GM19468 (cell line): Measurements from ENCODE around the gene SMIM20.

Experiments used
- ATAC-seq: cut with Tn5 transposase; IDR thresholded peaks from one replicate; pipeline ENCODE4 v1.9.1; 2021; ENCODE audit warnings: mild to moderate bottlenecking, moderate library complexity, moderate number of reproducible peaks; ENCODE audit not compliant: unreplicated experiment; ENCODE audit errors: extremely low read depth

The SMIM20 gene

DNA sequence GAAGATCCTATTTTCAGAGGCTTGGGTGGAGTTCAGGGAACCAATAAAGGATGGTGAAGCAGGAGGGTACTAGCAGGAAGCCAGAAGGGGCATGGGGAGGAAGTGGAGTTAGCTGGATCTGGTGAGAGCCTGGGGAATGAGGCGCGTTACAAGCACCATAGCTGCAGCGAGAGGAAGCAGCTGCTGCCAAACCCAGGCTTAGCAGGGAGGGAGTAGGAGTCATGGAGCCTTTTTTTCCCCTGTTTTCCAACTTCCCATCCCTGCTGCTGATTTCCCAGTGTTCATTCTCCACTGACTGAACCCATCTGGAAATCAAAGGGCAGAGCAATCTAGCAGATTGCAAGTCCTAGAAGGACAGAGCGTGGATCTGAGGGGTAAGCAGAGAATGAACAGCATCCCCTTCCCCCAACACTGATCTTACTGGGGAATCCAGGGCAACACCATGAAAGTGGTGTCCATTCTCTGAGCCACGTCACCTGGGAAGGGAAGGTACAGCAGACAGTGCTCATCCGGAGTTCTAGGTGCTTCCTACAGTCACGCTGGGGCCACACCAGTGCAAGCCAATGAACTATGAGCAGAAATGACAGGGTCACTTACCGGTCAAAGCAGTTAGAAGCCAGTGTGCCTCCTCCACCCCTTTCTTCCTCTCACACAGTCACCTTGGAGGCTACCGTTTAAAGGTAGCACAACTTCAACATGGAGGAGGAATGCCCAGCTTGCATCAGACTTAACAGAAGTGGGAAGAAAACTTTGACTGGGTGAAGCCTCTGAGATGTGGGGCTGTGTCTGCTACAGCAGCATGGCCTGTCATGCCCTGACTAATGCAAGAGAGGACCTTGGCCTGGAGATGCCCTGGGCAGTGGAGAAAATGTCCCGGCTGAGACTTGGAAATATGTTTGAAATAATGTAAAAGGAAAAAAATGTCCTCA, 36.7 kb downstream of the SMIM20 start:
- no peak for ATAC-seq

DNA sequence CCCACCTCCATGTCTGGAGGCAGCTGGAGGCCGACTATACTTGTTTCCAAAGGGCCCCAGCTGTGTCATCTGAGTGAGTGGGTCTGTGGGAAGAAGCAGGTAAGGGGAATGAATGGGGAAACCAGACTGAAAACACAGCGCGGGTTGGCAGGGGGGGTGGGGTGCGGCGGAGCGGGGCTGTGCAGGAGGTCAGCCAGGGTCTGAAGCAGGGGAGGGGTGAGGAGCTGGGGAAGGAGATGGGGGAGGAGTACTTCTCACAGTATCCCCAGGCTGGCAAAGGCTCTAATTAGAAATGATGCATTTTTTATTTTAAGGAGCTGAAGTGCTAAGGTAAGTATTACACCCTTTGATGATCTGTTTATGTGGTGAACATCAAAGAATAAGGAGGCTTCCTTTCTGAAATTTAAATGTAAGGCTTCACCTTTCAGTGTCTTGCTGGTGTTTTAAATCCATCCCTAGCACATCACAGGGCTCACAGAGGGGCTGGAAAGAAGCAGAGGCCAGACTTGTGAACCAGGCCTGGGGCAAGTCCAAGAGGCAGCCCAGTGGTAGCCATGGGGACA, 37.5 kb downstream of the SMIM20 start:
- ATAC-seq: no peak

DNA sequence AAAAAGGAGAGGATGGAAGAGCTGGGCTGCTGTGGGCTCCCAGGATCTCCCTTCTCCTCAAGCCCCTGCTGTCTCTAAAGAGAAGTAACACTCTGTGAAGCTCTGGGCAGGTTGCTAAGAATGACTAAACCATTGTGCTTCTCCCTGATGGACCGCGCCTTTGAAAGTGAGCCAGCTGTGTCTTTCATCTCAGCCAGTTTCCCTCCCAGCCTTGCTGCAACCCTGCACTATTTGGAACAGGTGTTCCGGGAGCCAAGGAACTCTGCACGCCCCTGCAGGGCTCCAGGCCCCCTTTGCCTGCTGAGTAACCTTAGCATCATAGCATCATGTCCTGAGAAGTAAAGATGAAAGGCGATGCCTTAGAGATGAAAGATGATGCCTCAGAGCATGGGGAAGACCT, 39.7 kb downstream of the SMIM20 start:
- ATAC-seq: no peak

DNA sequence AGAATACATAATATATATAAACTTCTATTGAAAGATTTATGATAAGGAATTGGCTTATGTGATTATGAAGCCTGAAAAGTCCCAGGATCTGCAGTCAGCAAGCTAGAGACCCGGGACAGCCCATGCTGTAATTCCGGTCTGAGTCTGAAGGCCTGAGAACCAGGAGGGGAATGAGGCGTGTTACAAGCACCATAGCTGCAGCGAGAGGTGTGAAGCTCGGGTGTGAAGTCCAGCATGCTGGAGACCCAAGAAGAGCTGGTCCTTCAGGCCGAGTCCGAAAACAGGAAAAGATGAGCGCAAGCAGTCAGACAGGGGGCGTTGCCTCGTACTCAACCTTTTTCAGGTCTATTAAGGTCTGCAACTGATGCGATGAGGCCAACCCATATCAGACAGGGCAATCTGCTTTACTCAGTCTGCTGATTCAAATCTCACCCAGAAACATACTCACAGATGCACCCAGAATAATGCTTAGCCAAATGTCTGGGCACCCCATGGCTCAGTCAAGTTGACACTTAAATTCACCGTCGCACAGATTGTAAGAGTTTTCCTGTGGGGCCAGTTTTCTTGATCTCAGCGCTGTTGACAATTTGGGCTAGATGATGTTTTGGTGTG, 40.4 kb downstream of the SMIM20 start:
- ATAC-seq: no peak

DNA sequence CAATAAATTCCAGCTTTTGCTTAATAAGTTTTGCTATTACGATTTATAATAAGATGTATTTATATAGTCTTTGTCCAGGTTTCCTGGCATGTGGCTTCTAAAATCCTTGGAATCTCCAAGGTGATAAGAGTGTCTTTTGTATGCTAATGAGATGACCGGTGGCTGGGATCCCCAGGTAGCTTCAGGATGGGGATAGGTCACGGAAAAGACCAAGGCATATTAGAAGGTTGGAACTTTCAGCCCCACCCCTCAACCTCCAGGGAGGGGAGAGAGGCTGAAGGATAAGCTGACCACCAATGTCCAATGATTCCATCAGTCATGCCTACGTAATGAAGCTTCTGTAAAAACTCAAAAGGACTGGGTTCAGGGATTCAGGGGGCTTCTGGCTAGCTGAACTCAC, 41.7 kb downstream of the SMIM20 start:
- ATAC-seq: no peak

DNA sequence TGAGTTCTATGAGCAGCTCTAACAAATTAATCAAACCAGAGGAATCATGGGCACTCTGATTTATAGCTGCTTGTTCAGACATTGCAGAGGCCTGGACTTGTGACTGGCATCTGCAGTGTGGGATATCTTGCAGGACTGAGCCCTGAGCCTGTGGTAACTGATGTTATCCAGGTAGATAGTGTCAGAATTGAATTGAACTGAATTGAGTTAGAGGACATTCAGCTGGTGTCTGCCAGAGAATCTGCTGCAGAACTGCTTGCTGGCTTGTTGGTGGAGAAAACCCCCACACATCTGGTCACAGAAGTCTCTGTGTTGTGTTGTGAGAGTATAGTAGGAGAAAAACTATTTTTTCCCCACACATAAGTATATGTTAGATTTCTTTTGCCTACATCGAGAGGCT, 42.2 kb downstream of the SMIM20 start:
- no peak for ATAC-seq

DNA sequence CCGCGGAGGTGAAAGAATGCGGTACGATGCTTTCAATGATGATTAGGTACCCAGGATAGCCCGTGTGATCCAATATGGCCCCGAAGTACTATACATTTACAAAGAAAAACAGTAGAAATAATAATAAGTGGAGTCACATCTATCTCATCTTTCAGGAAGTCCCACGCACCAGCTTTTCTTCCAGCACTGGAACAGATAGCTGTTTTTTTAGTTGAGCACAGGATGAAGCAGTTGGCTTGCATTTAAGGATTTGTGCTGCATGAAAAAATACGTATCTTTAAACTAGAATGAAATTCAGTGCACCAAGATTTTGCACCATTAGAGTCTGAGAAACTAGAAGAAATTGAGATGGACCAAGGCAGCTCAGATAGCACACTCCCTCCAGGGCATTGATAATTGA, 44.1 kb downstream of the SMIM20 start:
- no peak for ATAC-seq

DNA sequence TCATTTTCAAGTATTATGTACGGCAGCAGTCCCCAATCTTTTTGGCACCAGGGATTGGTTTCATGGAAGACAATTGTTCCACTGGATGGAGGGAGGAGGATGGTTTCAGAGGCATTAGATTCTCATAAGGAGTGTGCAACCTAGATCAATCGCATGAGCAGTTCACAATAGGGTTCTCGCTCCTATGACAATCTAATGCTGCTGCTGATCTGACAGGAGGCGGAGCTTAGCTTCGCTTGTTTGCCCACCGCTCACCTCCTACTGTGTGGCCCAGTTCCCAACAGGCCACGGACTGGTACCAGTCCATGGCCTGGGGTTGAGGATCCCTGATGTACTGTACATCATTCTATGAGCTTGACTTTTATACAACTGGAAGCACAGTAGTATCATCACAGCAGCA, 48.4 kb downstream of the SMIM20 start:
- ATAC-seq: no peak

DNA sequence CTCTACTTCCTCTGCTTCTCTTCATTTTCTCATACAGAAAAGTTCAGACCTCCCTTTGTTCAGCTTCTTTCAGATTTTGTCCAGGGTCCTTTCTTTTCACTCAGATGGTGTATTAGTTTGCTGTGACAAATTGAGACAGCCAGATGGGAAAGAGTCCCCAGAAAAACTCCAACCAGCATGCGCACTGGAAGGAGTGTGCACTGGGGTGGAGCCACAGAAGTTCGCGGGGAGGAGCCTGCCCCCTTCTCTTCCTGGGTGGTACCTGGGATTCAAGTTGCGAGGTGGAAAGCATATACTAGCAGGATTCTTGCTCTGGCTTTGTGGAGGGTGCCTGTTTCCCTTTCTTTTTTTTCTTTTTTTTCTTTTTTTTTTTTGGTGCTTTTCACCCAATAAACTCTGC, 51.6 kb downstream of the SMIM20 start:
- no peak for ATAC-seq

DNA sequence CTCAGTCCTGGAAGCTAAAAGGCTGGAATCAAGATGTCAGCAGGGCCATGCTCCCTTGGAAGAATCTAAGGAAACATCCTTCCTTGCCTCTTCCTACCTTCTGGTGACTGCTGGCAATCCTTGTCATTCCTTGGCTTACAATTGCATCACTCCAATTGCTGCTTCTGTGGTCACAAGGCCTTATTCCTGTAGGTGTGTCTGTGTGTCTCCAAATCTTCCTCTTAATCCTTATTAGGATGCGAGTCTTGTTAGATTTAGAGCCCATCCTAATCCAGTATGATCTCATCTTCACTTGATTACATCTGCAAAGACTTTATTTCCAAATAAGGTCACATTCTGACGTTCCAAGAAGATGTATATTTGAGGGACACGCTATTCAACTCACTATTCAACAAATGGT, 52.2 kb downstream of the SMIM20 start:
- ATAC-seq: no peak

DNA sequence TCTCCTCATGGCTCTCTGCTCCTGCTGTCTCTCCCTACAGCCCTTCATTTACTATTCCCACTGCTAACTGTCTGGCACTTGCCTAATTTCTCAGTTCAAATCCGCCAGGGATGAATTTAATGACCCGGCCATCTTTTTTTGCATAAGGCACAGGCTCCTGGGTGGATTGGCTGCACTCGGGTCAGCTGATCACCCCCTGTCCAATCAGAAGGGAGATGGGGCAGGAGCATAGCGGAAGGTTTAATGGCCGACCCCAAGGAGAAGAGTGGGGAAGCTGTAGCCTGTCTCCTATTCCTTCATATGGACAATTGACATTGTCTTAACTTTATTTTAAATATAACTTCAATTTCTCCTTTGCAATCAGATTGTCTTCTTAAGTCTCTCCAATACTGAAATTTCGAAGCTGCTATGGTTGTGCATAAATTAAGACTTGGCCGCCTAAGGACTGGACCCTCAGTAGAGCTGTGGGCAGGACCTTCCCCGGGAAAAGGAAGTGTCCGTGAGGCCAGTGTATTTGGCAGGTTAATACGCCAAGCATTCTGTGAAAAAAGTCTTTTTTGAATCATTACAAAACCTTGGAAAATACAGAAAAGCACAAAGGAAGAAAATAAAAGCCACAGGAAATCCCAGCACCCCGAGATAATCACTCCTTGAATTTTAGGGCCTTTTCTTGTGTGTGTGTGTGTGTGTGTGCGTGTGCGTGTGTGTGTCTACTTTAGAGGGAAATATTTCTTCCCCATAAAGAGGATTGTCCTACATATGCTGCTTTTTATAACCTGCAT, 55.5 kb downstream of the SMIM20 start:
- ATAC-seq: no peak

DNA sequence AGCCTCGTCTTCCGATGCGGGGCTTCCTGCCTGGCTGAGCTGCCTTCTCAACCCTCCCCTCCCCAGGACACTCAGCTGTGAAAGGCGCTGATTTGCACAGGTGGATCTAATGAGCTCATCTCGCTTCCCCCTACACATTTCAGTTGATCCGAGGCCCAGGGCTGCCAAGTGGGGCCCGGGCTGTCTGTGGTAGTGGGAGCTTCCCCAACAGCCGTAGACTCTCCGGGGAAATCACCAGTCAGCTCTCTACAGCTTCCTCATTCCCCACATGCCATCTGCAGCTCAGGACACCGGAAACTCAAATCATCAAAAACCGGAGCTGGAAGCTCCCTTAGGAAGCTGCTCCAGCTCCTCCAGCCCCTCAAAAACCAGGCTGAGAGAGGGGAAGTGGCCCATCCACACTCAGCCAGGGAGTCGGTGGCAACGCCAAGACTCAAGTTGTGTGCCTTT, 56.2 kb downstream of the SMIM20 start:
- ATAC-seq: no peak

DNA sequence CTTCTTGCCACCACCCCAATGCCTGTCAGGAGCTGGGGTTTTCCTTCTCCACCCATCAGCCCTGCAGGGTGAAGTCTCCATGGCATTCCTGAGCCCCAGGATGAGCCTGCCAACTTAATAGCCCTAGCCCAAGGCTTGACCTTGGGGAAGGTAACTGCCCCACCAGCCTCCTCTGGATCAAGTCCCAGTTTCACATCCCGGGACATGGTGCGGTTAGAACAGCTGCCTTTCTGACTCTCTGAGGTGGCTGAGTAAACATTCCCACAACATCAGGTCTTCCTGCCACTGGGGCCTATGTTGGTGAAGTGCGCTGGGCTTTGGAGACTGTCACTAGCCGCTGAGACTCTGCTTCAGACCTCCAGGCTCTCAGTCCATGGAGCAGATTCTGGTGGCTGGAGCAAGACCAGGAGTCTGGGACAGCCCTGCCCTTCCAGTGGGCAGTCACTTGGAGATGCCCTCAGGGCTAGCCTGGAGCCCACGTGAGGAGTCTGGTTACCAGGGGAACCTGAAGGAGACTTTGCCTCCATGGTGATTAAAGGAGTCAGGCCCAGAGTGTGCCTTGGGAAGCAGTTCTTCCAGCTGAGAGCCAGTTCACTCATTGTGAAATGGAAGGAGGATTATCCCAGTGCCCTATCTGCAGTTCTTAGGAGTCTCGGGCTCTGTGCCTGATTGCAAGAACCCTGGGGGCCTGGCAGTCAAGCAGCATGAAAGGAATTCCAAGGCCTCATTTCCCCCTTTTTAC, 56.8 kb downstream of the SMIM20 start:
- ATAC-seq: no peak

DNA sequence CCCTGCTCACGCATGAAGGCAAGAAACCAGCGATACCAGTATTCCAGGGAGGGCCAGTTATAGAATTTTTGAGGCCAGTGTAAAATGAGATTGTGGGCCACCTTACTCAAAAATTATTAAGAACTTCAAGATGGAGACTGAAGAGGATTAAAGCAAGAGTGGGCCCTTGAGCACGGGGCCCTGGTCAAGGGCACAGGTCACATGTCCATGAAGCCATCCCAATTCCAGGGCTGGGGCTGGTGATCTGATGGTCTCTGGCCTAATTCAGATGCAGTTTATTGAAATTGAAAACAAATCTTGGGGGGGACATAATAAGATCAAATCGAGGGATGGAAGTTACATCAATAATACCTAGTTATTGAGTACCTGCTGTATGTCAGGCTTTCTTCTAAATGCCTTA, 58.3 kb downstream of the SMIM20 start:
- ATAC-seq: no peak

DNA sequence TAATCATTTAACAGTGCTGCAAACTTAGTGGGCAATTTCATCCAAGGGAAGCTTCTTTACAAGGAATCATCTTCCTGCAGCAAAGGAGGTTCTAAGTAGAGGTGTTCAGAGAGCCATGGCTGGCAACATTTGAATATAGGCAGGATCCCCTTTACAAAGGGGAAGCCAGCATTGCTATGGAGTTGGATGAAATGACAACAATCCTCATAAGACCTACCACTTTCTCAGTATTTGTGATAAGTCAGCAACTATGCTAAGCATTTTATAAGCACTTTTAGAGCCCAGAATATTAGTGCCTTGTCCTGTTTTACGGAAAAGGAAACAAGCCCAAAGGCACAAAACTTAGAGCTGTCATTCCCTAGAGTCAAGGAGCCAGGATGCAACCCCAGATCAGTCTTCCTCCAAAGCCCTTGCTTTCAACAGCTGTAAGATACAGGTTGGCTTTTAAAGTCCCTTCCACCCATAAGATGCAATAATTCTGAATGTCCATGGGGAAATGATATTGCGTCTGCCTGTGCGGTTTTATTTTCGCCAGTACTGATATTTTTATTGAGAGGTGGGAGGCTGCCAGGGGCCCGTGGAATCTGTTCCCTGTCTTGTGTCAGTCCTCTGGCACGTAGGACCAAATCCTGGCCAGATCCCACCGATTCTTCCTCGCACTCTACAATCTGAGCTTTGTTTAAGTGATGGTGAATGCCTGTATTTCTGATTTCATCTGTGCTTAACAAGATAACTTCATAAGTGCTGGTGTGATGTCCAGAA, 59.1 kb downstream of the SMIM20 start:
- no peak for ATAC-seq

DNA sequence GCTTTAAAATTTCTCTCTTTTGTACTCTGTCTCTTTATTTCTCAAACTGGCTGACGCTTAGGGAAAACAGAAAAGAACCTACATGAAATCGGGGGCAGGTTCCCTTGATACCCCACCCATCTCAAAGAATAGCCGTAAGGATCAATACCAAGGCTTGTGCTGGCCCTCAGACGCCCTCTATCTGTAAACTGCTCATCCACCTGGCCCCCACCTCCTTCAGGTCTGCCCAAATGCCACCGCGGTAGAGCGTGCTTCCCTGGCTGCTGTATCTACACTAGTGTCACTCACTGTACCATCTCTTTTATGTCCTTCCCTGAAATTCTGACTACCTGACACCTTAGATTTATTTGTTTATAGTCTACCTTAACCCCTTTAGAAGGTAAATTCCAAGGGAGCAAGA, 62.8 kb downstream of the SMIM20 start:
- ATAC-seq: no peak

DNA sequence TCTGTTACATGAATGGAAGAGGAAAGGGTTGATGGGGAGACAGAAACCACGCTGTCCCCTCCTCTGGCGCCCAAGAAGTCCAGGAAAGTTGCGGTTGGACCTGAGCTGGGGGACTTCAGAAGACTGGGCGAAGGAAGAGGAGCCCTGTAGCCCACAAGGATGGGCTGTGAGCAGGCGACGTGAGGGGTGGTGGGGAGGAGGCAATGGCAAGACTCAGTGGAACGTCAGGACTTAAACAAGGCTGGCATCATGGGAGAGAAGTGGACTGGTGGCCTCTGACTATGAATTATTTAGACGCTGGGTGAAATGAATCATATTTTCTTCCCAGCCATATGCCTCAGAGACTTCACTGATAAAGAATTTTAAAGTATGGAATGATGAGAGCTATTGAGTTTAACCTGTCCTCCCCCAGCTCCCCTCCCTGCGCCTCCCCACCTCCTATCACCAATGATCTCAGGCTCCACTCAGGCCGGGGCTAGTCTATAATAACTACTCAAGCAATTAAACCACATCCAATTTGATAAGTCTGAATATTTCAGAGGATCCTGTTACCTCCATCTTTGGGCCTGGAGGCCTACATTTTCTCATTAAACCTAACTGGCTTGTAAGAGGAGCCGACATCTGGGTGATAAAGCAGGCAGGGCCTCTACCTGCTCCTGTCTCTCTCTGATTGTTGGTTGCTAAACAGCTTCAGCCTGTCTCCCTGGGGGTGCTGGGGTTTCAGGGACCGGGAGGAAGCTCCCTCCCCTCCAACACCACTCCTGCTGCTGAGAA, 63.6 kb downstream of the SMIM20 start:
- ATAC-seq: no peak

DNA sequence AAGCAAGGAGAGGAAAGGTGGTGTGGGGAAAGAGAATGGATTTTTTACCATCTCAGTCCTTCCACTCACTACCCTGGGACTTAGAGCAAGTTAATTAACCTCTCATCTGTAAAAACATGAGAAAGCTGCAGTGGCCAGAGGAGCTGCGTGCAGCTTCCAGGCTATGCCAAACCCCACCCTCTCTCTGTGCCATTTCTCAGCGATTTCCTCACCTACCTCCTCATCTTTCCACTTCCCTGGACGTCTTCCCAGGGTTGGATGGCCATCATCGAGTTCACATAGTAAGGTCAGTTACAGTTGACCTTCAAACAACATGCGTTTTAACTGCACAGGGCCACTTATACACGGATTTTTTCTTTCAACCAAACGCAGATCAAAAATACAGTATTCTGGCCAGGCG, 64.3 kb downstream of the SMIM20 start:
- ATAC-seq: no peak
